ENCODE measurements around the gene TSBP1.

DNA sequence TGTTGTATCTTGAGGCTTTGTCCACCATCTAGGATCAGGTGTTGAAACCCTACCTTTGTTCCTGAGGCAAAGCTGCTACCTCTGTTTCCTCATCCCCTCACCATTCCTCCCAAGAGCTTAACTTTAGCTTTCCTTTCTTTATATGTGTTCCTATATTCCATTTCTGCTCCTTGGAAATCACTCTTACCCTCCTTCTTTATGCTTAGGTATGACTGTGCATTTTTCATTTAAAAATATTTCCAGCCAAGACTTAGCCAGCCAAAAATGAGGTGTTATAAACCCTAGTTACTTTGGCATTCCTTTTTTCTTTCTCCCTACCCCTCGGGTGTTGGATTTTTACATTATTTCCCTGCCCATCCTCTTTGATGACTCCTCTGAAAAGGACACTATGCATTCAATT is 57.7 kb downstream of the TSBP1 start:
- TF ChIP-seq POLR2A (IDR thresholded peaks at IDR 0.05) = no peak
- TF ChIP-seq, protein P1, sequence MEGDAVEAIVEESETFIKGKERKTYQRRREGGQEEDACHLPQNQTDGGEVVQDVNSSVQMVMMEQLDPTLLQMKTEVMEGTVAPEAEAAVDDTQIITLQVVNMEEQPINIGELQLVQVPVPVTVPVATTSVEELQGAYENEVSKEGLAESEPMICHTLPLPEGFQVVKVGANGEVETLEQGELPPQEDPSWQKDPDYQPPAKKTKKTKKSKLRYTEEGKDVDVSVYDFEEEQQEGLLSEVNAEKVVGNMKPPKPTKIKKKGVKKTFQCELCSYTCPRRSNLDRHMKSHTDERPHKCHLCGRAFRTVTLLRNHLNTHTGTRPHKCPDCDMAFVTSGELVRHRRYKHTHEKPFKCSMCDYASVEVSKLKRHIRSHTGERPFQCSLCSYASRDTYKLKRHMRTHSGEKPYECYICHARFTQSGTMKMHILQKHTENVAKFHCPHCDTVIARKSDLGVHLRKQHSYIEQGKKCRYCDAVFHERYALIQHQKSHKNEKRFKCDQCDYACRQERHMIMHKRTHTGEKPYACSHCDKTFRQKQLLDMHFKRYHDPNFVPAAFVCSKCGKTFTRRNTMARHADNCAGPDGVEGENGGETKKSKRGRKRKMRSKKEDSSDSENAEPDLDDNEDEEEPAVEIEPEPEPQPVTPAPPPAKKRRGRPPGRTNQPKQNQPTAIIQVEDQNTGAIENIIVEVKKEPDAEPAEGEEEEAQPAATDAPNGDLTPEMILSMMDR (IDR thresholded peaks at IDR 0.05) = no peak
